Thyroid gland (tissue), 4 donors: ENCODE results near the gene PTK7. TPM values are rescaled to one million over a fixed set of nuclear protein-coding genes. Genes with fewer than 3 reads are reported as not detected.

Source experiments
- DNase-seq, 2 donors: peaks; one replicate each; pipeline ENCODE4 v3.0.0-alpha.2; 2019
- H3K27ac ChIP-seq, 3 donors: fragments of 200-600 bp; sonication (generic); 1 replicate in 2 of 3; 2 replicates in 1 of 3; pipeline ENCODE4 v1.5.1; 2016 to 2019; ENCODE audit warnings: mild to moderate bottlenecking in 1 of 3, moderate library complexity in 1 of 3
- H3K27me3 ChIP-seq: fragments of 200-600 bp; sonication (generic); one replicate; pipeline ENCODE4 v1.5.1; 2019
- H3K36me3 ChIP-seq, 2 donors: fragments of 200-600 bp; sonication (generic); one replicate each; pipeline ENCODE4 v1.5.1; 2016 to 2019
- H3K4me1 ChIP-seq, 2 donors: fragments of 200-600 bp; sonication (generic); one replicate each; pipeline ENCODE4 v1.5.1; 2017 to 2019
- H3K4me3 ChIP-seq, 3 donors: fragments of 200-600 bp; sonication (generic); replicated peaks in 1 of 3; 1 replicate in 2 of 3; 2 replicates in 1 of 3; pipeline ENCODE4 v1.5.1; 2016; ENCODE audit warnings: mild to moderate bottlenecking in 1 of 3
- H3K9me3 ChIP-seq: fragments of 200-600 bp; sonication (generic); one replicate; pipeline ENCODE4 v1.5.1; 2017
- POLR2A ChIP-seq, 2 donors: fragments of 450-650 bp; IDR thresholded peaks; one replicate each; pipeline ENCODE4 v1.6.1; 2017; ENCODE audit warnings: antibody characterized with exemption in 2 of 2, mild to moderate bottlenecking in 2 of 2, moderate library complexity in 1 of 2
- WGBS, 2 donors: methylation state at CpG; one replicate each; pipeline ENCODE4 v1.1.5; 2017; 5-methylcytosine and 5-hydroxymethylcytosine counted together
- intact Hi-C: fragments of 100-400 bp; cut with DNase I; formaldehyde crosslinking; loops from one replicate; pipeline ENCODE4 v1.15.1; 2023
- total RNA-seq, 4 donors: library from RNA; depleted of rRNA; stranded (reverse); fragments of >200 nt; gene quantifications; one replicate each; pipeline ENCODE4 v1.2.3, GENCODE V29; 2016
- TF ChIP-seq, protein P1 (sequence below), 6 experiments: fragments of 200-600 bp in 3 of 6; fragments of 450-650 bp in 3 of 6; sonication (generic) in 3 of 6; IDR thresholded peaks; one replicate each; pipeline ENCODE4 v1.5.1; 2016 to 2019; ENCODE audit warnings: antibody characterized with exemption in 6 of 6, mild to moderate bottlenecking in 2 of 6, inconsistent platforms in 1 of 6, moderate library complexity in 1 of 6

Gene PTK7
- total RNA-seq, 4 donors from 2014 or later: 43.8 to 58.9 (median 55.0) TPM

DNA sequence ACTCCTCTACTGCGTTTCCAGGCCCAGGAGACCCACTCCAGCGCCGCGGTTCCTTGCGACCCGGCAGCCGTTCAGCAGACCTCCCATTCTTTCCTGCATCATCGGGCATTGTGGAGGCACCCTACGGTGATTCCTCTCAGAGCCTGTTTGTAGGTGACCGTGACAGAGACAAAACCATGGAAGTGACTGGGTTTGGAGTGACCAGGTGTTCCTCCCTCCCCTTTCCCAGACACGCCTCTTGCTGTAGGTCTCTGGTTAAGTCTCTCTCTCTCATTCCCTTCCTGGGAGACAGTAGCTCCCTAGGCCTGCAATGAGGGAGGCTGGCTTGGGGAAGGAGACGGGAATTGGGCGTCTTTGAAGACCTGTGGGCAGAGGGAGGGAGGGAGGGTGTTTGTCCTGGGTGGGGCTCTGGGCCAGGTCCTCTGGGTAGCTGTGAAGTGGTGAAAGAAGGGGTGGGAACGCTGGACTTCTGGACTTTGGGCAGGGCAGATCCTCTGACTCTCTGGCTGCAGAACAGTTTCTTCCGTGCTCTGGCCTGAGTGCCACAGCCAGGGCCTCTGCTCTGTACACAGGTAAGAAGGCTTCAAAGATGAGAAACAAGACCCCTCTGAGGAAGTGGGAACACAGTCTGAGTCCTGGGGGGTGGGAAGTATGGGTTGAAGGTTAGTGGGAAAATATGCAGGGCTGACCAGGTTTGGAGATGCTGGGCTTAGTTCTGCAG lies 15.9 kb upstream of the PTK7 start:
- peak; percentile 57 to 60 for DNase-seq
- 8 to 9% methylated on average over 14 to 15 of the region's 15 CpGs for WGBS, 2 donors
- Histone ChIP-seq H3K4me1 (peaks cover 16 to 24% of the 10 kb centered on the region in 2 donors), H3K9me3 (no peaks in the 10 kb centered on the region), H3K36me3 (peaks cover 13 to 21% of the 10 kb centered on the region in 2 donors), H3K27me3 (no peaks in the 10 kb centered on the region), H3K27ac (peak overlapping the region; percentile 77 to 91 (median 87)), H3K4me3 (peak overlapping the region; percentile 6 to 94 (median 73))
- intact Hi-C loops: loop anchor here (5.0 kb wide), 1 partner anchor 87 kb away; no protein-coding TSS in a partner anchor
- TF ChIP-seq, protein P1, sequence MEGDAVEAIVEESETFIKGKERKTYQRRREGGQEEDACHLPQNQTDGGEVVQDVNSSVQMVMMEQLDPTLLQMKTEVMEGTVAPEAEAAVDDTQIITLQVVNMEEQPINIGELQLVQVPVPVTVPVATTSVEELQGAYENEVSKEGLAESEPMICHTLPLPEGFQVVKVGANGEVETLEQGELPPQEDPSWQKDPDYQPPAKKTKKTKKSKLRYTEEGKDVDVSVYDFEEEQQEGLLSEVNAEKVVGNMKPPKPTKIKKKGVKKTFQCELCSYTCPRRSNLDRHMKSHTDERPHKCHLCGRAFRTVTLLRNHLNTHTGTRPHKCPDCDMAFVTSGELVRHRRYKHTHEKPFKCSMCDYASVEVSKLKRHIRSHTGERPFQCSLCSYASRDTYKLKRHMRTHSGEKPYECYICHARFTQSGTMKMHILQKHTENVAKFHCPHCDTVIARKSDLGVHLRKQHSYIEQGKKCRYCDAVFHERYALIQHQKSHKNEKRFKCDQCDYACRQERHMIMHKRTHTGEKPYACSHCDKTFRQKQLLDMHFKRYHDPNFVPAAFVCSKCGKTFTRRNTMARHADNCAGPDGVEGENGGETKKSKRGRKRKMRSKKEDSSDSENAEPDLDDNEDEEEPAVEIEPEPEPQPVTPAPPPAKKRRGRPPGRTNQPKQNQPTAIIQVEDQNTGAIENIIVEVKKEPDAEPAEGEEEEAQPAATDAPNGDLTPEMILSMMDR (IDR thresholded peaks at IDR 0.05): no peak
- TF ChIP-seq POLR2A (IDR thresholded peaks at IDR 0.05): no peak

GRCh38 chr6:43060755-43061633 lies 15.1 kb upstream of the PTK7 start:
- peaks cover 16 to 24% of the 10 kb centered on the region in 2 donors for H3K4me1 ChIP-seq
- intact Hi-C loops: loop anchor here (5.0 kb wide), 1 partner anchor 86 kb away; no protein-coding TSS in a partner anchor
- no peak for DNase-seq
- H3K27ac ChIP-seq: peak overlapping the region in 2 of 3 donors; percentile 77 to 91
- TF ChIP-seq POLR2A (IDR thresholded peaks at IDR 0.05): no peak
- TF ChIP-seq, protein P1 (IDR thresholded peaks at IDR 0.05): no peak
- no peaks in the 10 kb centered on the region for H3K9me3 ChIP-seq
- peaks cover 6 to 17% of the 10 kb centered on the region in 2 donors for H3K36me3 ChIP-seq
- WGBS, 2 donors: 84 to 89% methylated on average over 12 of the region's 12 CpGs
- no peaks in the 10 kb centered on the region for H3K27me3 ChIP-seq
- H3K4me3 ChIP-seq: no peak overlapping the region

GRCh38 chr6:43061861-43062260 lies 14.3 kb upstream of the PTK7 start:
- Histone ChIP-seq H3K4me1 (peaks cover 16 to 24% of the 10 kb centered on the region in 2 donors), H3K4me3 (no peak overlapping the region), H3K9me3 (no peaks in the 10 kb centered on the region), H3K27me3 (no peaks in the 10 kb centered on the region), H3K36me3 (peaks cover 9 to 13% of the 10 kb centered on the region in 2 donors), H3K27ac (no peak overlapping the region)
- intact Hi-C loops: loop anchor here (5.0 kb wide), 1 partner anchor 85 kb away; no protein-coding TSS in a partner anchor
- no peak for TF ChIP-seq POLR2A (IDR thresholded peaks at IDR 0.05)
- TF ChIP-seq, protein P1 (IDR thresholded peaks at IDR 0.05): no peak
- 88 to 91% methylated on average over 2 of the region's 2 CpGs for WGBS, 2 donors
- no peak for DNase-seq

GRCh38 chr6:43062818-43063217 lies 13.3 kb upstream of the PTK7 start:
- 94 to 96% methylated on average over 7 to 12 of the region's 12 CpGs for WGBS, 2 donors
- intact Hi-C loops: loop anchor here (5.0 kb wide), 1 partner anchor 84 kb away; no protein-coding TSS in a partner anchor
- H3K36me3 ChIP-seq: peaks cover 9% of the 10 kb centered on the region in 2 donors

More at GRCh38 chr6:43062818-43063217, 13.3 kb upstream of the PTK7 start:
- Histone ChIP-seq H3K4me3 (no peak overlapping the region), H3K27me3 (no peaks in the 10 kb centered on the region), H3K4me1 (peaks cover 16 to 22% of the 10 kb centered on the region in 2 donors), H3K9me3 (no peaks in the 10 kb centered on the region), H3K27ac (no peak overlapping the region)
- TF ChIP-seq POLR2A (IDR thresholded peaks at IDR 0.05): no peak
- TF ChIP-seq, protein P1 (IDR thresholded peaks at IDR 0.05): no peak
- DNase-seq: no peak
